ENCODE data around the gene MCF2L. TPM values are rescaled to one million over a fixed set of nuclear protein-coding genes. Genes with fewer than 3 reads are reported as not detected.

Gene MCF2L
- total and polyA plus RNA-seq, 2 experiments from 2014 or later = 4.8 to 25.6 TPM

- Mint-ChIP-seq H3K9me3 (no peaks in the 10 kb centered on the region), H3K4me1 (peaks cover 3% of the 10 kb centered on the region), H3K36me3 (ENCODE audit: low read depth) (no peaks in the 10 kb centered on the region; the same call in 2 of the 3 replicates), H3K4me3 (no peak overlapping the region), H3K27me3 (ENCODE audit: insufficient read depth, low read depth, poor library complexity) (peaks cover 8% of the 10 kb centered on the region), H3K27ac (no peak overlapping the region)
- Histone ChIP-seq H3K4me3 (no peak overlapping the region), H3K27me3 (ENCODE audit: insufficient read depth) (no peaks in the 10 kb centered on the region), H3K9me2 (ENCODE audit: insufficient read depth) (no peaks in the 10 kb centered on the region), H3K79me2 (replicated peaks; ENCODE audit: insufficient read depth) (no peaks in the 10 kb centered on the region), H3K27ac (ENCODE audit: low read depth) (no peak overlapping the region), H4K20me1 (replicated peaks; ENCODE audit: insufficient read depth) (no peaks in the 10 kb centered on the region), H3K4me2 (no peak overlapping the region), H3K4me1 (ENCODE audit: insufficient read depth) (no peaks in the 10 kb centered on the region), H3K36me3 (ENCODE audit: insufficient read depth) (no peaks in the 10 kb centered on the region), H3F3A (replicated peaks; ENCODE audit: low read depth) (no peaks in the 10 kb centered on the region), H2AFZ (no peak overlapping the region)
- DNase-seq (ENCODE audit: low spot score) (no peak), ATAC-seq (no peak)
- TF ChIP-seq JUNB (IDR thresholded peaks at IDR 0.05; ENCODE audit: unreplicated experiment) (no peak), ZNF114 (CRISPR knock-in tag; IDR thresholded peaks at IDR 0.05) (no peak), CREB1 (CRISPR knock-in tag; IDR thresholded peaks at IDR 0.05; ENCODE audit: low read depth) (no peak), ZNF331 (CRISPR knock-in tag; IDR thresholded peaks at IDR 0.05; ENCODE audit: low read depth) (no peak), EZH2 (IDR thresholded peaks at IDR 0.05; ENCODE audit: low read depth, unreplicated experiment) (no peak), STAT1 (IDR thresholded peaks at IDR 0.05; ENCODE audit: unreplicated experiment) (no peak)
- TF ChIP-seq, protein P1, sequence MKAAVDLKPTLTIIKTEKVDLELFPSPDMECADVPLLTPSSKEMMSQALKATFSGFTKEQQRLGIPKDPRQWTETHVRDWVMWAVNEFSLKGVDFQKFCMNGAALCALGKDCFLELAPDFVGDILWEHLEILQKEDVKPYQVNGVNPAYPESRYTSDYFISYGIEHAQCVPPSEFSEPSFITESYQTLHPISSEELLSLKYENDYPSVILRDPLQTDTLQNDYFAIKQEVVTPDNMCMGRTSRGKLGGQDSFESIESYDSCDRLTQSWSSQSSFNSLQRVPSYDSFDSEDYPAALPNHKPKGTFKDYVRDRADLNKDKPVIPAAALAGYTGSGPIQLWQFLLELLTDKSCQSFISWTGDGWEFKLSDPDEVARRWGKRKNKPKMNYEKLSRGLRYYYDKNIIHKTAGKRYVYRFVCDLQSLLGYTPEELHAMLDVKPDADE (IDR thresholded peaks at IDR 0.05) = no peak
These were observed 91.7 kb downstream of the MCF2L start for GRCh38 chr13:113060557-113061270.

DNA sequence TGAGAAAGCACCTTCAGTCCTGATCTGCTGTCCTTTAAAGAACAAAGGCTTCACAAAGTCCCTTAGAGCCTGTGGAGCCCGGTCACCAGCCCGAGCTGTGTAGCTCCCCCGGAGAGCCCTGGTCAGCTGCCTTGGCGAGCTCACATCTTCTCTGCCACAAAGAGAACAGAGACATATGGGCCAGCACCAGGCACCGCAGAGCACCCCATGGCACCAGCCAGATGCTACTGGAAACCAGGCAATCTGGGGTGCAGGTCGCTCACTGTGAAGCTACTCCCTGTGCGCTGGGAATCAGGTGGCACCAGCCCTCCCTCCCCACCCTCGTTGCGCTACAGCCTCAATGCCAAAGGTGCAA is 92.2 kb downstream of the MCF2L start:
- Histone ChIP-seq H3K27me3 (ENCODE audit: insufficient read depth) (no peaks in the 10 kb centered on the region), H3F3A (replicated peaks; ENCODE audit: low read depth) (no peaks in the 10 kb centered on the region), H3K4me1 (ENCODE audit: insufficient read depth) (no peaks in the 10 kb centered on the region), H3K4me2 (no peak overlapping the region), H3K9me2 (ENCODE audit: insufficient read depth) (no peaks in the 10 kb centered on the region), H3K27ac (ENCODE audit: low read depth) (no peak overlapping the region), H3K79me2 (replicated peaks; ENCODE audit: insufficient read depth) (no peaks in the 10 kb centered on the region), H3K4me3 (no peak overlapping the region), H3K36me3 (ENCODE audit: insufficient read depth) (no peaks in the 10 kb centered on the region), H2AFZ (no peak overlapping the region), H4K20me1 (replicated peaks; ENCODE audit: insufficient read depth) (no peaks in the 10 kb centered on the region)
- no peak overlapping the region for H3K4me3 Mint-ChIP-seq
- H3K27me3 Mint-ChIP-seq (ENCODE audit: insufficient read depth, low read depth, poor library complexity) = peaks cover 10% of the 10 kb centered on the region
- peaks cover 3% of the 10 kb centered on the region; the same call in 2 of the 3 replicates for H3K4me1 Mint-ChIP-seq
- DNase-seq (ENCODE audit: low spot score) = no peak
- H3K27ac Mint-ChIP-seq = no peak overlapping the region
- ATAC-seq = no peak
- no peaks in the 10 kb centered on the region; the same call in 2 of the 3 replicates for H3K36me3 Mint-ChIP-seq (ENCODE audit: low read depth)
- H3K9me3 Mint-ChIP-seq = no peaks in the 10 kb centered on the region
- no peak for TF ChIP-seq ZNF462 (CRISPR knock-in tag; IDR thresholded peaks at IDR 0.05)
- no peak for TF ChIP-seq STAT1 (IDR thresholded peaks at IDR 0.05; ENCODE audit: unreplicated experiment)
- TF ChIP-seq, protein P2, sequence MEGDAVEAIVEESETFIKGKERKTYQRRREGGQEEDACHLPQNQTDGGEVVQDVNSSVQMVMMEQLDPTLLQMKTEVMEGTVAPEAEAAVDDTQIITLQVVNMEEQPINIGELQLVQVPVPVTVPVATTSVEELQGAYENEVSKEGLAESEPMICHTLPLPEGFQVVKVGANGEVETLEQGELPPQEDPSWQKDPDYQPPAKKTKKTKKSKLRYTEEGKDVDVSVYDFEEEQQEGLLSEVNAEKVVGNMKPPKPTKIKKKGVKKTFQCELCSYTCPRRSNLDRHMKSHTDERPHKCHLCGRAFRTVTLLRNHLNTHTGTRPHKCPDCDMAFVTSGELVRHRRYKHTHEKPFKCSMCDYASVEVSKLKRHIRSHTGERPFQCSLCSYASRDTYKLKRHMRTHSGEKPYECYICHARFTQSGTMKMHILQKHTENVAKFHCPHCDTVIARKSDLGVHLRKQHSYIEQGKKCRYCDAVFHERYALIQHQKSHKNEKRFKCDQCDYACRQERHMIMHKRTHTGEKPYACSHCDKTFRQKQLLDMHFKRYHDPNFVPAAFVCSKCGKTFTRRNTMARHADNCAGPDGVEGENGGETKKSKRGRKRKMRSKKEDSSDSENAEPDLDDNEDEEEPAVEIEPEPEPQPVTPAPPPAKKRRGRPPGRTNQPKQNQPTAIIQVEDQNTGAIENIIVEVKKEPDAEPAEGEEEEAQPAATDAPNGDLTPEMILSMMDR (conservative IDR thresholded peaks at IDR 0.05; ENCODE audit: low read depth in 2 of 2) = no peak
- no peak for TF ChIP-seq ZNF114 (CRISPR knock-in tag; IDR thresholded peaks at IDR 0.05)
- no peak for TF ChIP-seq POLR2AphosphoS5 (IDR thresholded peaks at IDR 0.05; ENCODE audit: low read depth)
